NOMO-1 treated with dmso at 0.1 percent for 144 hours (cell line): ENCODE data around the gene VPS13D.

Experiments
- DNase-seq: peaks from one replicate; lab custom pipeline; 2025; ENCODE audit not compliant: unreplicated experiment; lab: John Stamatoyannopoulos, UW

VPS13D gene

GRCh38 chr1:12333036-12333785, 103.4 kb downstream of the VPS13D start:
- DNase-seq = no peak

- no peak for DNase-seq
These were observed 106.0 kb downstream of the VPS13D start for GRCh38 chr1:12335815-12336214.

- DNase-seq = no peak
These were observed 106.6 kb downstream of the VPS13D start for GRCh38 chr1:12336413-12336812.

- DNase-seq = no peak
These were observed 108.2 kb downstream of the VPS13D start for GRCh38 chr1:12338017-12338416.

- DNase-seq = no peak
These were observed 109.0 kb downstream of the VPS13D start for GRCh38 chr1:12338823-12339222.

- DNase-seq = no peak
These were observed 109.6 kb downstream of the VPS13D start for GRCh38 chr1:12339396-12339795.

GRCh38 chr1:12339811-12340543, 110.1 kb downstream of the VPS13D start:
- DNase-seq = no peak

GRCh38 chr1:12340544-12340930, 110.7 kb downstream of the VPS13D start:
- no peak for DNase-seq

GRCh38 chr1:12341667-12342066, 111.8 kb downstream of the VPS13D start:
- no peak for DNase-seq

- no peak for DNase-seq
These were observed 112.7 kb downstream of the VPS13D start for GRCh38 chr1:12342401-12343003.

GRCh38 chr1:12343823-12344487, 114.1 kb downstream of the VPS13D start:
- DNase-seq = no peak

- DNase-seq = peak; percentile 78
These were observed 114.9 kb downstream of the VPS13D start for GRCh38 chr1:12344596-12345349.

- DNase-seq = peak; percentile 1
These were observed 115.8 kb downstream of the VPS13D start for GRCh38 chr1:12345350-12346217.

GRCh38 chr1:12346483-12347151, 116.8 kb downstream of the VPS13D start:
- DNase-seq = no peak

GRCh38 chr1:12348113-12348512, 118.3 kb downstream of the VPS13D start:
- no peak for DNase-seq

GRCh38 chr1:12353981-12354380, 124.2 kb downstream of the VPS13D start:
- DNase-seq = no peak

- no peak for DNase-seq
These were observed 126.4 kb downstream of the VPS13D start for GRCh38 chr1:12356004-12356890.

GRCh38 chr1:12358499-12358898, 128.7 kb downstream of the VPS13D start:
- DNase-seq = no peak
